ENCODE results near the gene SPSB2. TPM values are rescaled to one million over a fixed set of nuclear protein-coding genes. Genes with fewer than 3 reads are reported as not detected.
A peak's percentile ranks its signal among the peaks of the same experiment; 100 is the strongest.
"Not testable (repeated sequence)": the region's sequence is repeated elsewhere in the genome, so short reads cannot be mapped to it uniquely, and the experiment has no call there.

The SPSB2 gene
- total RNA-seq, 1 donor from 2014 or later: 3.1 TPM

DNA sequence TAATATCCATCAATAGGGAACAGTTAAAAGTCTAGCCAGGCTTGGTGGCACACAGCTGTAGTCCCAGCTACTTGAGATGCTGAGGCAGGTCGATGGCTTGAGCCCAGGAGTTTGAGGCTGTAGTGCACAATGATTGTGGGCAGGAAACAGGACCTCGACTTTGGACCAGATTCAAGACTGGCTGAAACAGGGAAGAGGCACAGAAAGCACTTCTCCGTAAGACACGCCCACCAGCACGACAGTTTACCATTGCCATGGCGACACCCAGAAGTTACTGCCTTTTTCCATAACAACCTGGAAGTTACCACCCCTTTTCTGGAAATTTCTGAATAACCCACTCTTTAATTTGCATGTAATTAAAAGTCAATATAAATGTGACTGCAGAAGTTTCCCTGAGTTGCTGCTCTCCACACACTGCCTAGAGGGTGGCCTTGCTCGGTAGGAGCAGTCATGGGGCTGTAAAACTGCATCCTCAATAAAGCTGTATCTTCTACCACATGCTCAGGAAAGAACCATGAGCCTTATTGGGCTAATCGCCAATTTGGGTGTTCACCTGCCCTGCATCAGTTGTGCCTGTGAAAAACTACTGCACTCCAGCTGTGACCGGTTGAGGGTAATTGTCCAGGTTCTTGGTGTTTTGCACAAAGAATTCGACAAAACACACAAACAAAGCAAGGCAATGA lies 26.9 kb upstream of the SPSB2 start:
- Histone ChIP-seq H3K27me3 (ENCODE audit: control insufficient read depth in 3 of 3, insufficient read depth in 3 of 3, low read length in 3 of 3) (no peaks in the 10 kb centered on the region), H3K36me3 (ENCODE audit: control insufficient read depth in 3 of 3, insufficient read depth in 3 of 3, low read length in 3 of 3) (no peaks in the 10 kb centered on the region), H3K9ac (ENCODE audit: low read depth in 1 of 3, low read length in 3 of 3) (no peak overlapping the region), H3K4me3 (ENCODE audit: low read length in 3 of 3) (no peak overlapping the region), H3K9me3 (ENCODE audit: control insufficient read depth in 3 of 3, low read length in 3 of 3) (no peaks in the 10 kb centered on the region), H3K4me1 (ENCODE audit: control insufficient read depth in 3 of 3, insufficient read depth in 3 of 3, low read length in 3 of 3) (peaks cover 8 to 11% (median 8%) of the 10 kb centered on the region in 3 donors), H3K27ac (ENCODE audit: low read depth, low read length) (peak overlapping the region; percentile 23)

- Histone ChIP-seq H3K27me3 (ENCODE audit: control insufficient read depth in 3 of 3, insufficient read depth in 3 of 3, low read length in 3 of 3) (no peaks in the 10 kb centered on the region), H3K36me3 (ENCODE audit: control insufficient read depth in 3 of 3, insufficient read depth in 3 of 3, low read length in 3 of 3) (no peaks in the 10 kb centered on the region)
Observed at GRCh38 chr12:6899427-6899826, 26.3 kb upstream of the SPSB2 start.

DNA sequence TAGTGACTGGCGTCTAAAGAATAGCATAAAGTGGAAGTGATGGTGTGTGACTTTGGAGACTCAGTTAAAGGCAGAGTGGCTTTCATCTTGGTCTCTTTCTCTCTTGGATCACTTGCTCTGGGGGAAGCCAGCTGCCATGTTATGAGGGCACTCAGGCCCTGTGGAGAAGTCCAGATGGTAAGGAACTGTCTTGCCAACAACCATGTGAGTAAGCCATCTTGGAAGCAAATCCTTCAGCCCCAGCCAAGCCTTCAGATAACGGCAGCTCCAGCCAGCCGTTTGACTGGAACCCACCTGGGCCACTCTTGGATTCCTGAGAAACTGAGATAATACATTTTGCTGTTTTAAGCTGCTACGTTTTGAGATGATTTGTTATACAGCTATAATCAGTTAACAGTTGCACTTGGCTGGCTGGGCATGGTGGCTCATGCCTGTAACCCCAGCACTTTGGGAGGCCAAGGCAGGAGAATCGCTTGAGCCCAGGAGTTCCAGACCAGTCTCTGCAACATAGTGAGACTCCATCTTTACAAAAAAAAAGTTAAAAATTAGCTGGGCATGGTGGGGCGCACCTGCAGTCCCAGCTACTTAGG lies 23.8 kb upstream of the SPSB2 start:
- H3K27ac ChIP-seq (ENCODE audit: low read depth, low read length): no peak overlapping the region
- H3K27me3 ChIP-seq (ENCODE audit: control insufficient read depth in 3 of 3, insufficient read depth in 3 of 3, low read length in 3 of 3): no peaks in the 10 kb centered on the region
- no peaks in the 10 kb centered on the region for H3K36me3 ChIP-seq (ENCODE audit: control insufficient read depth in 3 of 3, insufficient read depth in 3 of 3, low read length in 3 of 3)
- H3K9me3 ChIP-seq (ENCODE audit: control insufficient read depth in 3 of 3, low read length in 3 of 3): no peaks in the 10 kb centered on the region
- H3K4me3 ChIP-seq (ENCODE audit: low read length in 3 of 3): no peak overlapping the region
- no peak overlapping the region for H3K9ac ChIP-seq (ENCODE audit: low read depth in 1 of 3, low read length in 3 of 3)
- no peaks in the 10 kb centered on the region for H3K4me1 ChIP-seq (ENCODE audit: control insufficient read depth in 3 of 3, insufficient read depth in 3 of 3, low read length in 3 of 3)

More at GRCh38 chr12:6899427-6899826, 26.3 kb upstream of the SPSB2 start:
- no peak overlapping the region for H3K9ac ChIP-seq (ENCODE audit: low read depth in 1 of 3, low read length in 3 of 3)
- no peak overlapping the region for H3K4me3 ChIP-seq (ENCODE audit: low read length in 3 of 3)
- H3K4me1 ChIP-seq (ENCODE audit: control insufficient read depth in 3 of 3, insufficient read depth in 3 of 3, low read length in 3 of 3): peaks cover 4 to 7% (median 4%) of the 10 kb centered on the region in 3 donors
- H3K9me3 ChIP-seq (ENCODE audit: control insufficient read depth in 3 of 3, low read length in 3 of 3): no peaks in the 10 kb centered on the region
- H3K27ac ChIP-seq (ENCODE audit: low read depth, low read length): no peak overlapping the region

- H3K9ac ChIP-seq (ENCODE audit: low read depth in 1 of 3, low read length in 3 of 3): no peak overlapping the region
- H3K36me3 ChIP-seq (ENCODE audit: control insufficient read depth in 3 of 3, insufficient read depth in 3 of 3, low read length in 3 of 3): no peaks in the 10 kb centered on the region
- no peak overlapping the region for H3K27ac ChIP-seq (ENCODE audit: low read depth, low read length)
Observed at GRCh38 chr12:6894321-6894720, 21.2 kb upstream of the SPSB2 start.

DNA sequence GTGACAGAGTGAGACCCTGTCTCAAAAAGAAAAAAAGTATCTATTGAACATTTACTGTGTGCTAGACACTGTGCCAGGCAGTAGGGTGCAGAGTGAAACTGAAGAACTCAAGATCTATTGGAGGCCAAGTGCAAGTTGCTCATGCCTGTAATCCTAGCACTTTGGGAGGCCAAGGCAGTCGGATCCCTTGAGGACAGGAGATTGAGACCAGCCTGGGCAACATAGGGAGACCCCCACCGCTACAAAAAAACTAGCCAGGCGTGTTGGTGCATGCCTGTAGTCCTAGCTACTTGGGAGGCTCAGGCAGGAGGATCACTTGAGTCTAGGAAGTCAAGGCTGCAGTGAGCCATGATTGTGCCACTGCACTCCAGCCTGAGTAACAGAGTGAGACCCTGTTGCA lies 19.6 kb upstream of the SPSB2 start:
- not testable (repeated sequence) for H3K9me3 ChIP-seq (ENCODE audit: control insufficient read depth in 3 of 3, low read length in 3 of 3); H3K27ac ChIP-seq (ENCODE audit: low read depth, low read length); H3K4me3 ChIP-seq (ENCODE audit: low read length in 3 of 3); H3K36me3 ChIP-seq (ENCODE audit: control insufficient read depth in 3 of 3, insufficient read depth in 3 of 3, low read length in 3 of 3); H3K9ac ChIP-seq (ENCODE audit: low read depth in 1 of 3, low read length in 3 of 3); H3K27me3 ChIP-seq (ENCODE audit: control insufficient read depth in 3 of 3, insufficient read depth in 3 of 3, low read length in 3 of 3)
- peaks cover 9 to 13% (median 11%) of the 10 kb centered on the region in 3 donors for H3K4me1 ChIP-seq (ENCODE audit: control insufficient read depth in 3 of 3, insufficient read depth in 3 of 3, low read length in 3 of 3)

More at GRCh38 chr12:6894321-6894720, 21.2 kb upstream of the SPSB2 start:
- Histone ChIP-seq H3K4me3 (ENCODE audit: low read length in 3 of 3) (no peak overlapping the region), H3K27me3 (ENCODE audit: control insufficient read depth in 3 of 3, insufficient read depth in 3 of 3, low read length in 3 of 3) (no peaks in the 10 kb centered on the region), H3K4me1 (ENCODE audit: control insufficient read depth in 3 of 3, insufficient read depth in 3 of 3, low read length in 3 of 3) (peaks cover 9 to 13% (median 11%) of the 10 kb centered on the region in 3 donors), H3K9me3 (ENCODE audit: control insufficient read depth in 3 of 3, low read length in 3 of 3) (no peaks in the 10 kb centered on the region)

- peak overlapping the region; percentile 76 to 92 (median 84) for H3K9ac ChIP-seq (ENCODE audit: low read depth in 1 of 3, low read length in 3 of 3)
- H3K27me3 ChIP-seq (ENCODE audit: control insufficient read depth in 3 of 3, insufficient read depth in 3 of 3, low read length in 3 of 3): no peaks in the 10 kb centered on the region
- peak overlapping the region; percentile 66 to 89 (median 84) for H3K4me3 ChIP-seq (ENCODE audit: low read length in 3 of 3)
- H3K4me1 ChIP-seq (ENCODE audit: control insufficient read depth in 3 of 3, insufficient read depth in 3 of 3, low read length in 3 of 3): peaks cover 9 to 13% (median 11%) of the 10 kb centered on the region in 3 donors
- peak overlapping the region; percentile 86 for H3K27ac ChIP-seq (ENCODE audit: low read depth, low read length)
- H3K36me3 ChIP-seq (ENCODE audit: control insufficient read depth in 3 of 3, insufficient read depth in 3 of 3, low read length in 3 of 3): no peaks in the 10 kb centered on the region
- H3K9me3 ChIP-seq (ENCODE audit: control insufficient read depth in 3 of 3, low read length in 3 of 3): no peaks in the 10 kb centered on the region
Observed at GRCh38 chr12:6891646-6892001, 18.5 kb upstream of the SPSB2 start.

DNA sequence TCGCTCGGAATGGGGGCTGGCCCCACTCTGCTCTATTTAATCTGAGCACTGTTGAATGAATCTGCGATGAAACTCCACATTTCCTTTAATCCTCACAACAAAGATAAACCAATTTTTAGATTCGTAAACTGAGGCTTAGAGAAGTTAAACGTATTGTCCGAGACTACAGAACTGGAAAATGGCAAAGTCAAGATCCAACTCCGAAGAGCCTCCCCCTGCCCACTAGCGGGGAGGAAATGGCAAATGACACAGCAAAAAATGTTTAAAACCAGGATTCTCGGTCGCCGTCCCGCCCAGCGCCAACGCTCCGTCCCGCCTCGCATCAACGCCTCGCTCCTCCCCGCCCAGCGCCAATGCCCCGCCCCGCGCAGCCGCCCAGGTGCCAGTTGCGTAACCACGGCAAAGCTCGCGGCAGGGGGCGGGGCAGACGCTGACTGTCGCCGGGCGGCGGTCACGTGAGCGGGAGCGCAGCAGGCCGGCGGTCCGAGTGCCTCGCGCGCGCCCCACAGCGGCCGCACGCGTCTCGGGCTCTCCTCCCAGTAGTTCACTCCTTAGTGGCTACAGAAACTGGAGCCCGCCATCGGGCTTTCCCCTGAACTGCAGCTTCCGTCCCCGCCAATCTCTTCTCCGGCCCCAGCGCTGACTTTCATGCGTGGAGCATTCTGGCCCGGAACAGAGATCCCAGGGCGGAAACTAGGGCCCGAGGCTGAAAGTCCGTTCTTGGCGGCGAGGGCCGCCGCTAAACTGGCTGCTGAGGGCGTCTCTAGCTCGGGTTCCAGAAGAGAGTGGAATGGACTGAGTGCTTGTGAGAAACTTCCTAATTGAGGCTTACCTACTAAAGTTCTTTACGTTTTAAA lies 17.9 kb upstream of the SPSB2 start:
- peak overlapping the region; percentile 86 for H3K27ac ChIP-seq (ENCODE audit: low read depth, low read length)

DNA sequence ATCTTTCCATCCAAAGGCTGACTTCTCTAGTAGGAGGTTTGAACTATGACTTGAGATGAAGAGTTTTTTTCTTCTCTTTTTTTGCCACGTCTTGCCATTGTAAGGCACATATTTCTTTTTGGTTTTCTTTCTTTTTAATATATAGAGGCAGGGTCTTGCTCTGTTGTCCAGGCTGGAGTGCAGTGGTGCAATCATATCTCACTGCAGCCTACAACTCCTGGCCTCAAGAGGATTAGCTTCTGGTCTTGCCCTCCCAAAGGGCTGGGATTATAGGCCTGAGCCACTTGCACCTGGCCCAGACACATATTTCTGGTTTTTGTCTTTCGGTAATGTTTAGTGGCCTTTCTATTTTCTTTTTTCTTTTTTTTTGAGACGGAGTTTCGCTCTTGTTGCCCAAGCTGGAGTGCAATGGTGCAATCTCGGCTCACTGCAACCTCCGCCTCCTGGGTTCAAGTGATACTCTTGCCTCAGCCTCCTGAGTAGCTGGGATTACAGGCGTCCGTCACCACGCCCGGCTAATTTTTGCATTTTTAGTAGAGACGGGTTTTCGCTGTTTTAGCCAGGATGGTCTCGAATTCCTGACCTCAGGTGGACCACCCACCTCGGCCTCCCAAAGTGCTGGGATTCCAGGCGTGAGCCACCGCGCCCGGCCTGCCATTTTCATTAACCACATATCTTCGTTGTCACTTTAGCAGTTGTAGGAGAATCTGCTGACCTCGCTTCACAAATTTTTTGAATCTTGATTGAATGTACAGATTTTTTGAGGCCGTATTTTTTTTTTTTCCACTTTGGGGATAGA lies 16.9 kb upstream of the SPSB2 start:
- H3K9ac ChIP-seq (ENCODE audit: low read depth in 1 of 3, low read length in 3 of 3); H3K4me3 ChIP-seq (ENCODE audit: low read length in 3 of 3); H3K27me3 ChIP-seq (ENCODE audit: control insufficient read depth in 3 of 3, insufficient read depth in 3 of 3, low read length in 3 of 3); H3K36me3 ChIP-seq (ENCODE audit: control insufficient read depth in 3 of 3, insufficient read depth in 3 of 3, low read length in 3 of 3); H3K9me3 ChIP-seq (ENCODE audit: control insufficient read depth in 3 of 3, low read length in 3 of 3): not testable (repeated sequence)
- Histone ChIP-seq H3K27ac (ENCODE audit: low read depth, low read length) (peak overlapping the region; percentile 86), H3K4me1 (ENCODE audit: control insufficient read depth in 3 of 3, insufficient read depth in 3 of 3, low read length in 3 of 3) (peaks cover 9 to 13% (median 11%) of the 10 kb centered on the region in 3 donors)

More for the DNA sequence above, 17.9 kb upstream of the SPSB2 start:
- peaks cover 9 to 13% (median 11%) of the 10 kb centered on the region in 3 donors for H3K4me1 ChIP-seq (ENCODE audit: control insufficient read depth in 3 of 3, insufficient read depth in 3 of 3, low read length in 3 of 3)
- H3K27me3 ChIP-seq (ENCODE audit: control insufficient read depth in 3 of 3, insufficient read depth in 3 of 3, low read length in 3 of 3): no peaks in the 10 kb centered on the region
- H3K9ac ChIP-seq (ENCODE audit: low read depth in 1 of 3, low read length in 3 of 3): peak overlapping the region; percentile 84 to 92 (median 84)
- H3K36me3 ChIP-seq (ENCODE audit: control insufficient read depth in 3 of 3, insufficient read depth in 3 of 3, low read length in 3 of 3): no peaks in the 10 kb centered on the region
- H3K9me3 ChIP-seq (ENCODE audit: control insufficient read depth in 3 of 3, low read length in 3 of 3): no peaks in the 10 kb centered on the region
- peak overlapping the region; percentile 84 to 89 (median 86) for H3K4me3 ChIP-seq (ENCODE audit: low read length in 3 of 3)

DNA sequence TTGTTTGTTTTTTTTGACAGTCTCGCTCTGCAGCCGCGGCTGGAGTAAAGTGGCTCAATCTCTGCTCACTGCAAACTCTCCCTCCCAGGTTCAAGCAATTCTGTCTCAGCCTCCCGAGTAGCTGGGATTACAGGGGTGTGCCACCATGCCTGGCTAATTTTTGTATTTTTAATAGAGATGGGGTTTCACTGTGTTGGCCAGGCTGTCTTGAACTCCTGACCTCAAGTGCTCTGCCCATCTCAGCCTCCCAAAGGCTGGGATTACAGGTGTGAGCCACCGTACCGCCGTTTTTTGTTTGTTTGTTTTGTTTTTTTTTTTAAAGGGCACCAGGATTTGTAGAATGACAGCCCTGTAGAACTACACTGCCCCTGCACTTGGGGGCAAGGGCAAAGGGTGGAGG lies 15.7 kb upstream of the SPSB2 start:
- H3K9ac ChIP-seq (ENCODE audit: low read depth in 1 of 3, low read length in 3 of 3); H3K4me3 ChIP-seq (ENCODE audit: low read length in 3 of 3): not testable (repeated sequence)

More for the DNA sequence above, 15.7 kb upstream of the SPSB2 start:
- H3K9me3 ChIP-seq (ENCODE audit: control insufficient read depth in 3 of 3, low read length in 3 of 3); H3K27me3 ChIP-seq (ENCODE audit: control insufficient read depth in 3 of 3, insufficient read depth in 3 of 3, low read length in 3 of 3); H3K27ac ChIP-seq (ENCODE audit: low read depth, low read length): not testable (repeated sequence)
- Histone ChIP-seq H3K36me3 (ENCODE audit: control insufficient read depth in 3 of 3, insufficient read depth in 3 of 3, low read length in 3 of 3) (peaks cover 5 to 13% (median 6%) of the 10 kb centered on the region in 3 donors), H3K4me1 (ENCODE audit: control insufficient read depth in 3 of 3, insufficient read depth in 3 of 3, low read length in 3 of 3) (peaks cover 9 to 13% (median 11%) of the 10 kb centered on the region in 3 donors)

Measured in skeletal muscle tissue (tissue), 4 donors.